CD4-positive, alpha-beta T cell treated with Interleukin-15 for 1 hour (primary cell): ENCODE results near the gene COL4A1.
"Not testable (repeated sequence)": the region's sequence is repeated elsewhere in the genome, so short reads cannot be mapped to it uniquely, and the experiment has no call there.

Source experiments
- DNase-seq: peaks from one replicate; pipeline ENCODE4 v3.0.0-alpha.2; 2020

The COL4A1 gene

DNA sequence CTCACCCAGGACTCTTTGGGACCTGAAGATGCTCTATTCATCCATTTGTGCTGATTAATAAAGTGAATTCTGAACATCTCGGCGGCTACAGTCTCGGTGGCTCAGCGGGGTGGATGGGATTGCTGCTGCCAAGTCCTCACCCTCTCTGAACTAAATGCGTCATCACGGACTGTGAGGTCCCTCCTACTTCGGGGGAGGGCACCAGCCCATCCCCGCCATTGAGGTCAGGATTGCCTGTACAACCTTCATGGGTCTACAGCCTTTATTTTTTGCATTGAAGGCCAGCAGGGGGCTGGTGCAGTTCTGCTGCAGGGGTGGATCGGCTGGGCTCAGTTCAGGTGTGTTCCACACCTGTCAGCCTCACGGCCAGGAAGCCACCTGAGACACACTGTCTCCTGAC lies 181.8 kb downstream of the COL4A1 start:
- DNase-seq: no peak

DNA sequence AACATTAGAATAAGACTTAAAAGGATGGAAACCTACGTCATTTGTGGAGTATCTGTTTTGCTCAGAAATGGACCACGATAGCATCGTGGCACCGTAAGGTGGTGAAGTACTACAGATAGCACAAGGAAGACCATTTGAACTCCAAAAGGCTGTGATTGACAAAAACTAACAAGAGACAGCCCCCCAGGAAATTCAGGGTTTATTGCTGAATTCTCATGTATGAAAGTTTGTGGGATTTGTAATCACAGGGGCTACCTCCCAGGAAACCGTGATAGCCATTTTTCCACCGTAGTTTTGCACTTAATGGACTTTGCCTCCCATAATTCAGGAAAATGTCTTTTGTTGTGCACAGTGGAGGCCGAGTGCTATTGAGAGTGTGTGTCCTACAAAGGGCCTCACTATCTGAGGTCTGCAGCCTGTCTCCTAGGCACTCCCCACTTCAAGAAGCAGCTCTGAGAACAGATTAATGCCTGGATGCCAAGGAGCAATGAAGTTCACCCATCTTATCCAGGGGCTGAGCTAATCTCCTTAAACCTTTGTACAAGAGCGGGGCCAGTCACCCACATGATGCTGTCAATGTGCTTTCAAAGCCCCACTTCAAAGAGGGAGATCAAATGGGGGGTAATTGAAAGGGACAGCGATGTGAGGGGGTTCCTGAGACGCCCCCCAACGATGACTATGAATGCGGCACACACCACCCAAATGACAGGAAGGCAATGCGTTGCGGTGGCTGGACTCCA lies 182.6 kb downstream of the COL4A1 start:
- no peak for DNase-seq

DNA sequence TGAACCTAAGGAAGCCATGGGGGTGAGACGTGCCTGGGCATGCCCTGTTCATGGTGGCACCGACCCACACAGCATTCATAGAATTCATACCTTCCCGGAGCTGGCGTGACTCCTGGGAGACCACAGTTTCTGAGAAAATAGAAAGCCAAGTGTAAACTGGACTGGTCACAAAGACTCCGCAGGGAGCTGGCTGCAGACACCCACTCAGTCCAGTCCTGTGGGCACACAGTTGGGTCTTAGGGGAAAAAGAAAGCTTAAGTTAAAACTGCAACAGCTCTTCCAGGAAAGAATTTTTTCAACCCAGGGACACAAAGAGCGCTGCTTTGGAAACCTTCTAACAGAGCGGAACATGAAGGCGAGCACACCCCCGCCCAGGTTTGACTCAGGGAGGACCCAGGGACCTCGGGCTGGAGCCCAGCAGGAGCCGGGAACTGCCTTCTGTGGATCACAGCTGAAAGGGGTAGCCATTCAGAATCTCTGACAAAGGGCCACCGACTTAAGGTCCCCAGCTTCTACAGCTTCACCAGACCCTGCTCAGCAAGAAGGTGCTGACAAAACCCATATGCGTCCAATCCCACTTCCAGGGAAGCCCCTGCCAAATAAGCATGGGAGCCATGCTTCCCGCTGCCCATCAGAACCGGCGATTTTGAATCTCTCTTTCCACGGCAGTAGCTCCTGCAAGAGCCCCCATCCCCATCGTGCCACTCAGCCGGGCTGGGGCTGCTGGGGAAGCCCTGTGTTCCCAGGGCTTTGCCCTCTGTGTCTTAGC lies 183.7 kb downstream of the COL4A1 start:
- no peak for DNase-seq

DNA sequence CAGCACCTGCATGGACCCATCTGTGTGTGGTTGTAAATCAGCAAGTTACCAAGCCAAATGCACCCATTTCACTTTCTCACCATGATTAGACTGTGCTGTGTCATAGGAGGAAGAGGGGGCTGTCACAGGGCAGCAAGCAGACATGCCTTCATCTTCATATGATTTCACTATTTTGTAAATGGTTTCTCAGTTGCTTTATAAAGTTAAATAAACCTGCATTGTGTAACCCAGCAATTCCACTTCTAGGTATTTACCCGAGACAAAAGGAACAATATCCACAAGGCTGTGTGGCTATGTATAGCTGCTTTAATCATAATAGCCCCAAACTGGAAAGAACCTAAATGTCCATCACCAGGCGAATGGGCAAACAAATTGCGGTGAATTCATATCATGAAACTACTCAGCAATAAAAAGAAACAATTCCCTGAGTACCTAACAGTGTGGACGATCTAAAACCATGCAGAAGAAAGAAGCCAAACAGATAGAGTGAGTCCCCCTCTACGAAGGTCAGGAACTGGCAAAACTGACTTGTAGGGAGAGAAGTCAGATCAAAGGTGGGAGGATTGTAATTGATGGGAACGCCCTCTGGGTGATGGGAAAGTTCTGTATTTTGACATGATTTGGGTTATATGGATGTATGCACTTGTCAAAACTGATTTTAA lies 185.4 kb downstream of the COL4A1 start:
- DNase-seq: no peak

DNA sequence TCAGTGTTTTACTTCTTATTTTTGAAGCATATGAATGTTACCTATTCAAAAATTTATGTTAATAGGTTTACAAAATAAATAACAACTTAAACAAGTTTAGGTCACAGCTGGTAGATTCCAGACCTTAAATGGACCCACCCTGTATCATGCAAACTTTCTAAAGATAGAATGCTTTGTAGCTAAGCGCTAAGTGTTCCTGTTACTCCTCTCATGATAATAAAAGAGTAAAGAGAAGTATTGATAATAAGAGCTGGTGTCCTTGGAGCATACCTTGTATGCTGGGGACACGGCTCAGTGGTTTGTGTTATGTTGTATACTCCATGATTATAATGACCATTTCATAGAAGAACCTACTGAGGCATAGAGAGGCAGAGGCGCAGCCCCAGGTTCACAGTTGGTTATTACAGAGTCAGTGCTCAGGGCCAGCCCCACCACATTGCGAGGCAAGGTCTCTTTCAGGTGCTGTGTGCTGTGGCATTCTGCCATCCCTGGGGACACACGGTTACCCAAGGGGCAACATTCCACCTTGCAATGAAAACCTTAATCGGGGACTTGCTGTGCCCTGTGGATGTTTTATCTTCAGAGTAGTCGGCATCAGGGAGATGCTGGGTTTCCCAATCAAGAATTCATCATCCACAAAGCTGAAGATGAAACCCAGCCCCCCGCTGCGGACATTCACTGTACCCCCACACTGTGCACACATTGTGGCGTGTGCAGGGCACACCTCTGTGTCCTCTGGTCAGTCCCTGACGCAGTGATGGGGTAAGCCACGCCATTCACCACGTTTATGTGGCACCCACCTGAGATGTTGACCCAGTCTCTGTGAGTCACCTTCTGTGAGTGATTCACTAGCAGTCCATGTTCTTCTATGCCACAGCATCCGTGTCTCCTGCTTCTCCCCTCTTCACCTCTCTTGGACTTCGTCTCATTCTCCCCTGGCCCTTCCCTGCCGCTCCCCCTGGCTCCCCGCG lies 186.7 kb downstream of the COL4A1 start:
- no peak for DNase-seq

DNA sequence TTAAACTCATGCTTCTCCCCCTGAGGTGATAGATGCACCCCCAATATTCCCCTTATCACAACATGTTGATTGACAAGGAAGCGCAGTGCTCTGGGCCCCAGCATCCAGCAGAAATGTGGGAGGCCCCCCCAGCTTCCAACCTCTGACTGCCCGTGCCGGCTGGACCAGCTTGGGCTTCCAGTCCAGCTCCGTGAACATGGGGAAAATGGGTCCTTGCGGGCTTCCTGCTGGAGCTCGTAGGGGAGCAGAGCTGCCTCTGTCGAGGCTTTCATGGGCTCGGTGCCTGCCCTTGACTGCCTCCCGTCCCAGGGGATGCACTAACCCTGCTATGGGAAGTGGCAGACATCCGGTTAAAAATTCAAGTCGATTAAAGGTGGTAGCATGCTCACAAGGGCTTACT lies 188.9 kb downstream of the COL4A1 start:
- DNase-seq: no peak

DNA sequence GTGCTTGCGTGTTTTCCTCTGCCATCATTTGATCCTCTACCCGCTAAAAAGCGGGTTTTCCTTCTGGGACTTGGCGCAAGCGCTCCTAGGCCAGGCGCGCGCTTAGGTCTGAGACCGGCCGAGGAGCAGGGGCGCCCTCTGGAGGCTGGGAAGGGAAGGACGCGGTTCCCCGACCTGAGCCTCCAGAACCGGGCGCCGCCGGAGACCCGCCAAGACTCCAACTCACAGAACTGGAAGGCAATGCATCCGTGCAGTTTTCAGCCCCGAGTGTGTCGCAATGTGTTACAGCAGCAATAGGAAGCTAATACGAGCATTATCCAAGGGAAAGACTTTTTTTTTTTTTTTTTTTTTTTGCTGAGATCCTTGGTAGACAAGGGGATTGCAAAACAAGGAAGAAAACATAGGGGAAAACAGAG lies 190.9 kb downstream of the COL4A1 start:
- peak; percentile 37 for DNase-seq

DNA sequence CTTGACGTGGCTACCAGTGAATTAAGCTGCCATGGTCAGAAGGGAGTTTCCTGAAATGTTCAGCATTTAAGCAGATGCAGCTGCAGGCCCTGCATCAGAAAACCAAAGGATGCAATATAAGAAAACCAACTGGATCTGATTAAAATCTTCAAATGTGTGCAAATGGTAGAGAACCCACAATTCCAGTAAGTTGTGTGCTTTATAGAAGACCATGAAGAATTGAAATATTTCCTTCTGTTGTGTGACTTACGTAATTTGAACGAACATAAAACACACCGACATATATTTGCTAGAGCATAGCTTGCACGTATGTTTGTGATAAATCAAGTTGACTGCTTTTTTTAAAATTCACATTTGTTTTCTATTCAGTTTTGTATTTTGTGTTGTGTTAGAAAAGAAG lies 191.4 kb downstream of the COL4A1 start:
- DNase-seq: no peak

DNA sequence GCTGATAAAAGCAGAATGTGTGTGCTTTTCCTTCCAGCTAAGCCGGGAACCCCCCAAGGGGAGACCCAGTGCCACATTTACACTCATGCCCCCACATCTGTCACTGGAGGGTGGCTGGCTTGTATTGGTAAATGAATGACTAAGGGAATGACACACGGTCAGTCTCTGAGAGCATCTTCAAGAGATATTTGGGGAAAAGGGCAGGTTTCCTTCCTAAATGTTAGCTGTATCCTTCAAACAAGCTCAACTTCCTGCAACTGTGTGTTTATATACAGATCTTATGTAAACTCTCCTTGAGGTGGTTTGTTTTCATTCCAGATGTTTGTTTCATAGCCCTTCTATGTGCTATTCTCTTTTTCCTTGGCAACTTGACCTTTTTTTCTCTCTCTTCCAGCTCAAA lies 192.6 kb downstream of the COL4A1 start:
- DNase-seq: no peak

DNA sequence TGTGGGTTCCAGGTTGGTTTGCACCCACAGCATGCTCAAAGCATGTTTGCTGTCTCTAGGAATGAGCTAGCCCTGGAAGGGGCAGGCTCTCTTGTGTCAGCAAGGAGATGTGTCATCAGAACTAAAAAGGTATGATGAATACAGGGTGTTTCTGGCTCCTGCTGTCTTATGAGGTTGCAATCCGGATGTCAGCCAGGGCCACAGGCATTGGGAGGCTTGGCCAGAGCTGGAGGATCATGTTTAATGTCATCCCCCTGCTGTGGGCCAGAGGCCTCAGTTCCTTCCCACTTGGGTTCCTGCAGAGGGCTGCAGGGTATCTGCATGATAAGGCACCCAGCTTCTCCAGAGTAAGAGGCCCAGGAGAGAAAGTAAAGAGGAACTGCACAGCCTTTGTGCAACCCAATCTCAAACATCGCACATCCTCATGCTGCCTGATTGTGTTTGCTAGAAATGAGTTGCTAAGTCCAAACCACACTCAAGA lies 193.6 kb downstream of the COL4A1 start:
- no peak for DNase-seq

DNA sequence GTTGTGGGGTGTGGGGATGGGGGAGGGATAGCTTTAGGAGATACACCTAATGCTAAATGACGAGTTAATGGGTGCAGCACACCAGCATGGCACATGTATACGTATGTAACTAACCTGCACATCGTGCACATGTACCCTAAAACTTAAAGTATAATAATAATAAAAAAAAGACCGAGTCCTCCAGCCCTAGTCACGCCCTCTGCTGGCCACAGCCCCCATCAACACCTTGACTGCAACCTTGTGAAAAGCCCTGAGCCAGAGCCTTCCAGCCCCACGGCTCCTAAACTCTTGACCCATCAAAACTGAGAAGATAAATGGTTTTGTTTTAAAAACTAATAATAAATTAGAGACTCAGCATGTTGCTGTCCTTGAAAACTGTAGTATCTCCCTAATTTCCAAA lies 194.6 kb downstream of the COL4A1 start:
- not testable (repeated sequence) for DNase-seq

DNA sequence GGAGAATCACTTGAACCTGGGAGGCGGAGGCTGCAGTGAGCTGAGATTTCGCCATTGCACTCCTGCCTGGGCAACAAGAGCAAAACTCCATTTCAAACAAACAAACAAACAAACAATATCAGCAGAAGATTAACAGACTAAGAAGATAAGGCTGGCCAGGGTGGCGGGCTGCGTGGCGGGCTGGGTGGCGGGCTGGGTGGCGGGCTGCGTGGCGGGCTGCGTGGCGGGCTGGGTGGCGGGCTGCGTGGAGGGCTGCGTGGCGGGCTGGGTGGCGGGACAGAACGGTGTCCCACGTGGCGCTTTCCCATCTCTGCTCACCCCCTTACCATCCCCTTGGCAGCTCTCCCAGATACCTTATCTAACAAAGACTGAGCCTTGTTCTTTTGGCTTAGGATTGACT lies 196.2 kb downstream of the COL4A1 start:
- no peak for DNase-seq

DNA sequence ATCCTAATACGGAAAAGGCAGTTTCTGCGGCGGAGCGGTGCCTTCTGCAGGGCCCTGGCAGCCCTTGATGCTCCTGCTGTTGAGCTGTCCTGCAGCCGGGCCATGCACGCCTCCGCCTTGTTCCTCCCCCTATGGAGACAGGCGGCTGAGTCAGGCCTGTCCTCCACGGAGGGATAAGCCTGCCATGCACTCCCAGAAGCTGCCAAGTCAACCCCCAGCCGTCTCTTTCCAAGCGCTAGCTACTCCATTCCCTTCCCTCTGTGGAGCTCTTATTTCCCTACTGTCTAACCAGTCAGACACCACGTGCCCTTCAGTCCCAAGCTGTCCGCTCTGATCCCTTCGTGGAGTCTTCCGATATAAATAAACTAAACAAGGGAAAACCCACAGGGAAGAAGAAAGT lies 197.0 kb downstream of the COL4A1 start:
- no peak for DNase-seq

DNA sequence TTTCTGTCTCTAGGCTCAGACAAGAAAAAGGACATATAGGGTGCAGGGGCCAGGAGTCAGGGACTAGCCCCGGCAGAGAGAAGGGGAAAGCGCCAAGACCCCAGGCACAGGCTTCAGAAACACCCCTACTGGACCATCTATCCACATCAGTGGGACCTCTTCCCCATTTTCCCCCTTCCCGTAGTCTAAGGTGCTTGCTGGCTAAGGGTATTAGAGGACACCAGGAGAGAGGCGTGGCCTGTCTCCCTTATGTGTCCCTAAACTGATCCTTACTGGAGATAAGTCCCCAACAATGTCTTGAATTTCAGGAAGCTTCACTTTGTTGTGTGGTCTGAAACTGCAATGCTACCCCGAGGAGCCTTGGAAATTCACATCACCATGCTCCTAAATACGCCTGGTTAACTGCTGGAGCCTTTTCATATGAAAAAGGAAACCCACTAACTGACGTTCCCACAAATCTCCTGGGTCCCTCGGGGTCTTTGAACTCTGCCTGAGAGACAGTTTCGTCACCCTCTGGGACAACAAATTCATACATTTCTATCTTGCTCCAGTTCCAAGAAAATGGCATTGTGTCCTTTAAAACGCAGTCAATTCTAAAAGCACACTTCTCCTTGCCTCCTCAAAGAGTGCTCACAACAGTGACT lies 197.7 kb downstream of the COL4A1 start:
- no peak for DNase-seq

DNA sequence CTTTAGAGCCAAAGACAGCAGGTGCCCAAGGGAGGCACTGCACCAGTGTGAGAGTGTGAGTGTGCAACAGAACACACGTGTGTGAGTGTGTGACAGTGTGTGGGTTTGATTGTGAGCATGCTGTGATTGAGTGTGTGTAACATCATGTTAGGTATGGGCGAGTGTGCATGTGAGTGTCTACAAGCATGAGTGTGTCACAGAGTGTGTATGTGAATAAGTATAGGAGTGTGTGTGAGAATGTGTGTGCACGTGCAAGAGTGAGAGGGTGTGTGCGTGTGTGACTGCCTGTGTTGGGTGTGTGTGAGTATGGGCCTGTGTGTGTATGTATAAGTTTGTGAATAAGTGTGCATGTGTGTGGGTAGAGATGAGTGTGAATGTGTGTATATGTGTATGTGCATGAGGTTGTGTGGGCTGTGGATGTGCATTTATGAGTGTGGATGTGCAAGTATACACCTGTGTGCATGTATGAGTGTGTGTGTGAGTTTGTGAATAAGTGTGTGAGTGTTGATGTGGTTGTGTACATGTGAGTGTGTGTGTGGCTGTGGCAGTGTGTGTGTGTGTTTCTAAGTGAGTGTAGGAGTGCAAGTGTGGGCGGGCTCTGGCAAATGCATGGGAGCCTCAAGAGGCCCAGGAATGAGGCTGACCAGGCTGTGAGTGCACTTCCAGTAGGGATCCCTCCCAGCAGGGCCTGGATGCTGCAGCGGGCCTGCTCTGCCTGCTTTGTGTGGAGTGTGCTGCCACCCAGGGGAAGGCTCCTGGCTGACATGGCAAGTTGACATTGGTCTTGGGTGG lies 198.4 kb downstream of the COL4A1 start:
- DNase-seq: no peak

DNA sequence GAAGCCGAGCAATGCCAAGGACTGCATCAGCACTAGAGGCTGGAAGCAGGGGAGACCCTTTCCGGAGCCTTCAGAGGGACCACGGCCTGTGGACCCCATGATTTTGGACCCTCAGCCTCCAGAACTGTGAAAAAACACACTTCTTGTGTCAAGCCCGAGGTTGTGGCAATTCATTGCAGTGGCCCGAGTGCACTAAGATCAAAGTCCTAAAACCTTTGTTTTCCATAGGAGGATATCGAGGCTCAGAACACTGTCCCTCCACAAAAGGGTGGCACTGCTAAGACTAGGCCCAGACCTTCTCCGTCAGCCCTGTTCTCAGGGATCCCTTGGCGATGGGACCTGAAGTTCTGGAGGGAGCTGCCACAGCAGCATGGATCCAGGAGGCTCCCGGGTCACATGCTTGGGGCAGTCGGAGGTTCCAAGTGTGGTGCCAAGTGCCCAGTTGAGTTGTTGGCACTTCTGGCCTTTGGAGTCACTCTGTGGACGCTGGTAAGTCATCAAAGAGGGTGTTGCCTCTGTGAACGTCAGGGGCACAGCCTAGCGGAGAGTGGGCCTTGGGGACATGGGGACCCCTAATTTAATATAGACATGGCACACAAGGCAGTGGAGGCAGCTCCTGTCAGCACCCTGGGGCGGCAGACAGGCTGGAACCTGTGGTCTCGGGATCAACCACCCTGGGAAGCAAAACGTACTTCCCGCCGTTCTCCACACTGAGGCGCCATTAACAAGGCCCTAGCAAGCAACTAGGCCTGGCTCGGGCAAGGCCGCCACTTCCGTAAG lies 199.2 kb downstream of the COL4A1 start:
- DNase-seq: no peak

DNA sequence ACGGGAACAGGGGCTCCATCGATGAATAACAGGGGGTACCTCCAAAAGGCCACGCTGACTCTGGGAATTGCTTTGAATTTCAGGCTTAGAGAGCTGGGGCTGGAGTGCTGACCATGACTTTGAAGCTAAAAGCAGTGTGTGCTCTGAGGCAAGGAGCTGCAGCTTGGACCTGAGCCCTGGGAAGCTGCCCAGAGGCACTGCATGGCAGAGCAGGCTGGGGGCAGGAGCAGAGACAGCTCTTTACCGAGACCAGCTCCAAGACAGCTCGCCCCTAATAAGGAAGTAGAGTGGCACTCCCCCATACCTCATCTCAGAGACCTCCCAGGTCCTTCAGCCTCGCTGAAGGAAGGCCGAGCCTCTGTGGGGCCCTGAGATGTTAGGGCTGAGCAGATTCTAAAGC lies 200.2 kb downstream of the COL4A1 start:
- DNase-seq: no peak

DNA sequence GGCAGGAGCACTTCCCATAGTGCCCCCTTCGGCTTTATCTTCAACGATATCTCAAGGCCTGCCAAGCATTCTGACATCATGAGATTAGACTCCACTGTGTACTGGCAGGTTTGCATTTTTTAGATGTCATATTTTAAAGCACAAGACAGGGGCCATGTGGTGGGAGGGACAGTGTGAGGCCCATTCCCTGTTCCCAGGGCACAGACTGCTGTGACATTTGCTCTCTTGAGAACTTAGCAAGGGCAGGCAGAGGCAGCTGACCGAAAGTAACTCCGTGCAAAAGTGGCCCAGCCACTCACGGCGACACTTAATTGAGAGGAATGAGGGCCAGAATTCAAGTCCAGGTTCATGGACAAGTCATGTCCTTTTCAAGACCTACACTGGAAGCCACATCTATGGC lies 201.8 kb downstream of the COL4A1 start:
- DNase-seq: no peak

DNA sequence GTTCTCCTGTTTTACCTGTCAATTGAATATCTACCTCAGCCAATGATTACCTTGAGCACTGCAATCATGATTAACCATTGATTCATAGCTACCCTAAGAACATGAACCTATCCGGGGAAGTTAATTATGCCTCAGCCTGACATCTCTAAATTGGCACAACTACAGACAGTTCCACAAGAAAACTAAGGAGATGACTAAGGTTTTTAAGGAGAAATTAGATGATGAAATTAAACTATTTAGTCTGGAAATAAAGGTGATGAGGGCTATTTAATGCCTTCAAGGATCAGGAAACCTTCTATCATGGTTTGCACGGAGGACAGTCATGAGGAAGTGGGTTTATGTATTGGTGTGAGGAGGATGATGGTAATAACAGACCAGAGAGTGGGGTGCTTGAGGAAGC lies 203.4 kb downstream of the COL4A1 start:
- DNase-seq: no peak

DNA sequence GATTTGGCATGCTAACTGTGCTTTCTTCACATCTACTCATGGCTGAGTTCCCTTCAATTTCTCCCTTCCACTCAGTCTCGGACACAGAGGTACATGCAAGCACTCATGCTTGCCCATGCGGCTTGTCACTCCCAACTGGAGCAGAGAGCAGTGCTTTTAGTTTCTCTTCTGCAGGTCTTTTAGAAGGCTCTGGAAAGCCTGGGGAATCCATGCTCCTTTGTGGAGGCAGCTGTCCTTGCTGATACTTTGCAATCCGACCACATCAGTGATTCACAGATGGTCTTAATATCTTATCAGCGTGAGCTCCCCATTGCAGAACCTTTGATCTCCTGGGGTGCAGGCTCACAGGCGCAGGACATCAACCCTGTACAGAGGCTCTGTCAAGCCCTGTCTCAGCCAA lies 203.9 kb downstream of the COL4A1 start:
- DNase-seq: no peak
